Measurements from ENCODE around the gene MAPK6.
"Not testable (repeated sequence)": the region's sequence is repeated elsewhere in the genome, so short reads cannot be mapped to it uniquely, and the experiment has no call there.

The MAPK6 gene

DNA sequence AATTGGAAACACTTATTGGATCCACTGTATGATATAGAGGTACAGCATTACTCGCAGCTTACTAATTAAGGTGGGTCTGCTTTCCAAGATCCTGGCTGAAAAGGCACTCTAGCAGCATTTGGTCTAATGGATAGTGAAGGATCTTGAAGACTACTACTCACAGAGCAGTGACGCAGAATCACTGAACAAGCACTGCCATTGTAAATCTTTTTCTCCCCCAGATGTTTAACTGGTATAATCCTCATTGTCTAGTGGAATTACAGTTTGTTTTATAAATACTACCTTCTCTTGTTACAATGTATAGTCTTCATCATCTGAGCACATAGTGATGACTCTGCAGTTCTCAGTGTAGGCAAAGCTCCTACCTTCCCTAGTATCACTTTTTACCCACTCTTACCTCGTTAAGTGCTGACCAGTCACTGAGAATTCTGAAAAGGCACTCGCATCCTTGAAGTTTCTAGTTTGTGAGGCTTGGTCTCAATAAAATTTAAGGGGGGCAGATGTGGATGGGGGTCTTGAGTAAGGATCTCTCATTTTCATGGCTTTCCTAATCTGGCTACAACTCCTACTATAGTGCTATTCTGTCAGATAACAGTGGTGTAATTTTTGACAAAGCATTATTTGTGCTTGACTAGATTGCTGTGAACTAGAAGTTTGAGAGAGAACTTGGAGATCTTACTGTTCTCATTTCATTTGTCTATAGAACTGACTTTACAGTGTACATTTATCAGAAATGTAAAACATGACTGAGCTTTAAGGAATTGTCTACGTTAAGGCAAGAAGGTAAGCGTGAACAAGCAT lies 23.2 kb downstream of the MAPK6 start:
- DNase-seq (ENCODE audit: low spot score), result no peak
- TF ChIP-seq, protein P1, sequence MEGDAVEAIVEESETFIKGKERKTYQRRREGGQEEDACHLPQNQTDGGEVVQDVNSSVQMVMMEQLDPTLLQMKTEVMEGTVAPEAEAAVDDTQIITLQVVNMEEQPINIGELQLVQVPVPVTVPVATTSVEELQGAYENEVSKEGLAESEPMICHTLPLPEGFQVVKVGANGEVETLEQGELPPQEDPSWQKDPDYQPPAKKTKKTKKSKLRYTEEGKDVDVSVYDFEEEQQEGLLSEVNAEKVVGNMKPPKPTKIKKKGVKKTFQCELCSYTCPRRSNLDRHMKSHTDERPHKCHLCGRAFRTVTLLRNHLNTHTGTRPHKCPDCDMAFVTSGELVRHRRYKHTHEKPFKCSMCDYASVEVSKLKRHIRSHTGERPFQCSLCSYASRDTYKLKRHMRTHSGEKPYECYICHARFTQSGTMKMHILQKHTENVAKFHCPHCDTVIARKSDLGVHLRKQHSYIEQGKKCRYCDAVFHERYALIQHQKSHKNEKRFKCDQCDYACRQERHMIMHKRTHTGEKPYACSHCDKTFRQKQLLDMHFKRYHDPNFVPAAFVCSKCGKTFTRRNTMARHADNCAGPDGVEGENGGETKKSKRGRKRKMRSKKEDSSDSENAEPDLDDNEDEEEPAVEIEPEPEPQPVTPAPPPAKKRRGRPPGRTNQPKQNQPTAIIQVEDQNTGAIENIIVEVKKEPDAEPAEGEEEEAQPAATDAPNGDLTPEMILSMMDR (IDR thresholded peaks at IDR 0.05; ENCODE audit: borderline replicate concordance, control extremely low read depth, extremely low read depth, insufficient read depth, missing control alignments), result no peak
- in situ Hi-C loops (cut with MboI; ENCODE audit: low sequenced_read_pairs, unreplicated experiment), result no loop called here

DNA sequence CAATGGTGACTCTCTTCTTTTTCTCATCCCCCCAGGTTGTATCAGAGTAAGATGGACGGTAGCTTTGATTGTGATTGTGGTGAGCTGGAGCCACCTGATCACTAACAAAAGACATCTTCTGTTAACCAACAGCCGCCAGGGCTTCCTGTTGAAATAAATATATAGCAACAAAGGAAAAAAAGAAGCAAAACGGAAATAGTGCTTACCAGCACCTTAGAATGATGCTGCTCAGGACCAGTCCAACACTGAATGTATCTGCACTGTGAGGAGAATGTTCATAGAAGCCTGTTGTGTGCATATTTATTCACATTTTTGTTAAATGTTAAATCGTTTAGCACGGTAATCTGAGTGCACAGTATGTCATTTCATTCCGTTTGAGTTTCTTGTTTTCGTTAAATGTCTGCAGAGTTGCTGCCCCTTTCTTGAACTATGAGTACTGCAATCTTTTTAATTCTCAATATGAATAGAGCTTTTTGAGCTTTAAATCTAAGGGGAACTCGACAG lies 26.8 kb downstream of the MAPK6 start:
- DNase-seq (ENCODE audit: low spot score); in situ Hi-C loops (cut with MboI; ENCODE audit: low sequenced_read_pairs, unreplicated experiment): not testable (repeated sequence)

DNA sequence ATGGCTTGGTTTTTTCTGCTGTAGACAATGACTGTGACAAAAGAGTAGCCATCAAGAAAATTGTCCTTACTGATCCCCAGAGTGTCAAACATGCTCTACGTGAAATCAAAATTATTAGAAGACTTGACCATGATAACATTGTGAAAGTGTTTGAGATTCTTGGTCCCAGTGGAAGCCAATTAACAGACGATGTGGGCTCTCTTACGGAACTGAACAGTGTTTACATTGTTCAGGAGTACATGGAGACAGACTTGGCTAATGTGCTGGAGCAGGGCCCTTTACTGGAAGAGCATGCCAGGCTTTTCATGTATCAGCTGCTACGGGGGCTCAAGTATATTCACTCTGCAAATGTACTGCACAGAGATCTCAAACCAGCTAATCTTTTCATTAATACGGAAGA lies 27.5 kb downstream of the MAPK6 start:
- DNase-seq (ENCODE audit: low spot score); in situ Hi-C loops (cut with MboI; ENCODE audit: low sequenced_read_pairs, unreplicated experiment): not testable (repeated sequence)

DNA sequence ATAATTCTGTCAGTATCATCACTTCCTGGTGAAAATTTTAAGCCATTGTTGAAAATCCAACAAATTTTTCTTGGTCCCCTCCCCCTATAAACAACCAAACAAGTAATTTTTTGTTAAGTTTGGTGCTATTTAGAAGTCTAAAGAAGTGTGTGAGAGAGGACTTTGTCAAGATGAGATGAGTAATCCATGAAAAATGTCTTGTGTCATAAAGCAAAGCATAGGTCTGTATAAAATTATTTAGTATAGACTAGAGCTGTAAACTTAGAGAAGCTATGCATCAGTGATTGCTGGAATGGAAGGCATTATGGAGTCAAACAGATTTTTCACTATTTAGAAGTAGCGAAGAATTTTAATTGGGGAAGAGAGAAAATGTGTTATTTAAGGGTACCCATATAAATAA lies 31.4 kb downstream of the MAPK6 start:
- DNase-seq (ENCODE audit: low spot score), result no peak
- in situ Hi-C loops (cut with MboI; ENCODE audit: low sequenced_read_pairs, unreplicated experiment), result no loop called here
- TF ChIP-seq, protein P1 (IDR thresholded peaks at IDR 0.05; ENCODE audit: borderline replicate concordance, control extremely low read depth, extremely low read depth, insufficient read depth, missing control alignments), result no peak

DNA sequence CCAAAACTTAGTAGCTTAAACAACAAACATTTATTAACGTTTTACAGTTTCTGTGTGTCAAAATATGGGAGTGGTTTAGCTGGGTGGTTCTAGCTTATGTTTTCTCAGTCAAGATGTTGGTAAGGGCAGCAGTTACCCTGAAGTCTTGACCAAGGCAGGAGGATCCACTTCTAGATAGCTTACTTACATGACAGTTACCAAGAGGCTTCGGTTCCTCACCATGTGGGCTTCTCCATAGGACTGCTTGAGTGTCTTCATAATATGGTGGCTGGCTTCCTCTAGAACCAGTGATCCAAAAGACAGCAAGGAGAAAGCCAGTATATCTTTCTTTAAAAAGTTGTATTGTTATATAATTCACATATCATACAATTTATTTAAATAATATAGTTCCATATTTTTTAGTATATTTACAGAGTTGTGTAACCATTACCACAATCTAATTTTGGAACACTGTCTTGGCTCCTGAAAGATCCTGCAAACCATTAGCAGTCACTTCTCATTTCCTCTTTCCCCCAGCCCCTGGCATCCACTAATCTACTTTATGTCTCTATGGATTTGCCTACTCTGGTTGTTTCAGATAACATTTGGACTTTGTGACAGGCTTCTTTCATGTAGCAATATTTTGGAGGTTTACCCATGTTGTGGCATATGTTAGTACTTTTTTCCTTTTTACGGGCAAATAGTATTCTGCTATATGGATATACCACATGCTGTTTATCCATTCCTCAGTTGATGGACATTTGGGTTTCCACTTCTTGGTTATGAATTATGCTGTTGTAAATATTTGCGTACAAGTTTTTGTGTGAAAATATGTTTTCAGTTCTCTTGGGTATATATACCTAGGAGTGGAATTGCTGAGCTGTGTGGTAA lies 33.3 kb downstream of the MAPK6 start:
- TF ChIP-seq, protein P1 (IDR thresholded peaks at IDR 0.05; ENCODE audit: borderline replicate concordance, control extremely low read depth, extremely low read depth, insufficient read depth, missing control alignments), result no peak
- in situ Hi-C loops (cut with MboI; ENCODE audit: low sequenced_read_pairs, unreplicated experiment), result no loop called here
- DNase-seq (ENCODE audit: low spot score), result no peak

DNA sequence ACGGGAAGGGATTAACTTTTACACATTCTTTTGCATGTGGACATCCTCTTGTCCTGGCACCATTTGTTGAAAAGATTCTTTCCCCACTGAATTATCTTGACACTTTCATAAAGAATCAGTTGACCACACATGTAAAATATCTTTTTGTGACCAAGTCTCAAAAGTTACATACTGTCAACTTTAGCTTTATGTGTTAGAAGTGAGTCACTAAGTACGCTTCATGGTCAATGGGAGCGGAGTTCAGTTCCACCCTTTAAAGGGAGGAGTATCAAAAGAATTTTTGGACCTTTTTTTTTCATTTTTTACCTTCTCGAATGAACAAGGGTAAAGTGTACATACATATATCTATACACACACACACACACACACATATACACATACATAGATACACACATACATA lies 35.4 kb downstream of the MAPK6 start:
- no peak for DNase-seq (ENCODE audit: low spot score)
- in situ Hi-C loops (cut with MboI; ENCODE audit: low sequenced_read_pairs, unreplicated experiment), result no loop called here
- TF ChIP-seq, protein P1 (IDR thresholded peaks at IDR 0.05; ENCODE audit: borderline replicate concordance, control extremely low read depth, extremely low read depth, insufficient read depth, missing control alignments), result no peak

DNA sequence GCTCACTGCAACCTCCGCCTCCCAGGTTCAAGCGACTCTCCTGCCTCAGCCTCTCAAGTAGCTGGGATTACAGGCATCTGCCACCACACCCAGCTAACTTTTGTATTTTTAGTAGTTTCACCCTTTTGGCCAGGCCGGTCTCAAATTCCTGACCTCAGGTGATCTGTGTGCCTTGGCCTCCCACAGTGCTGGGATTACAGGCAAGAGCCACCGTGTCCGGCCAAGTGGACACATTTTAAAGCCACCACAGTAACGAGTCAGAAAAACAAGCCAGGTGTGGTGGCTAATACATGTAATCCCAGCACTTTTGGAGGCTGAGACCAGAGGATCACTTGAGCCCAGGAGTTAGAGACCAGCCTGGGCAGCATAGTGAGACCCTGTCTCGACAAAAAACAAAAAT lies 35.8 kb downstream of the MAPK6 start:
- in situ Hi-C loops (cut with MboI; ENCODE audit: low sequenced_read_pairs, unreplicated experiment); DNase-seq (ENCODE audit: low spot score): not testable (repeated sequence)

DNA sequence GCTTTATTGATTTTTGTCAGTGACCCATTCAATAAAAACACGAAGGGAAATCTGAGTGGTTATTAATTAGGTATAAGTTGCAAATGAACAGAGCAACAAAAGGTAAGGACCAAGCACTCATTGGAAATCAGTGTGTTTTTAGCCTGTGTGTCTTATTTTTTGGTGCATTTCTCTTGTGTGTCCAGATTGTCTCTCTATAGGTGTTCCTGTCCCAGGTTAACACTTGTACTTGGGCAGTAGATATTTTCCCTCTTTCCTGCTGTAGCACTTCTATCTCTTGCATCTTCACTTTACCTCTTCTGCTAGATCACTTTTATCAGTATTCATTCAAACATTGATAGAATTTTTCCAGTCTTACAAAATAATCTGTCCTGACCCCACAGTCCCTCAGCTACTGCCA lies 37.0 kb downstream of the MAPK6 start:
- in situ Hi-C loops (cut with MboI; ENCODE audit: low sequenced_read_pairs, unreplicated experiment), result no loop called here
- TF ChIP-seq, protein P1 (IDR thresholded peaks at IDR 0.05; ENCODE audit: borderline replicate concordance, control extremely low read depth, extremely low read depth, insufficient read depth, missing control alignments), result no peak
- DNase-seq (ENCODE audit: low spot score), result no peak
